KMS-11 (cell line): ENCODE data around the gene ANKRD31.
"Not testable (repeated sequence)": the region's sequence is repeated elsewhere in the genome, so short reads cannot be mapped to it uniquely, and the experiment has no call there.

Source experiments
- H2AFZ ChIP-seq: fragments of 200-600 bp; sonication (generic); 2 replicates; pipeline ENCODE4 v1.6.1; 2016; ENCODE audit warnings: antibody characterized with exemption, mixed run types, low read depth
- H3K27ac ChIP-seq: fragments of 200-600 bp; sonication (generic); 2 replicates; pipeline ENCODE4 v1.6.1; 2016; ENCODE audit warnings: mild to moderate bottlenecking, mixed run types
- H3K27me3 ChIP-seq: fragments of 200-600 bp; sonication (generic); 2 replicates; pipeline ENCODE4 v1.6.1; 2017; ENCODE audit warnings: mild to moderate bottlenecking, low read depth, mixed run types, moderate library complexity; ENCODE audit not compliant: insufficient read depth
- H3K36me3 ChIP-seq: fragments of 200-600 bp; sonication (generic); 2 replicates; pipeline ENCODE4 v1.6.1; 2017; ENCODE audit warnings: mild to moderate bottlenecking, mixed run types; ENCODE audit not compliant: insufficient read depth
- H3K4me1 ChIP-seq: fragments of 200-600 bp; sonication (generic); 2 replicates; pipeline ENCODE4 v1.6.1; 2016; ENCODE audit warnings: mild to moderate bottlenecking, low read depth, mixed run types; ENCODE audit not compliant: poor library complexity, severe bottlenecking
- H3K4me2 ChIP-seq: fragments of 200-600 bp; sonication (generic); 2 replicates; pipeline ENCODE4 v1.7.0; 2016; ENCODE audit warnings: mild to moderate bottlenecking, mixed run types
- H3K4me3 ChIP-seq: fragments of 200-600 bp; sonication (generic); IDR thresholded peaks from 2 replicates; pipeline ENCODE4 v1.6.1; 2017; ENCODE audit warnings: low read depth, low read length, mixed read lengths; ENCODE audit not compliant: insufficient read depth
- H3K79me2 ChIP-seq: fragments of 200-600 bp; sonication (generic); 2 replicates; pipeline ENCODE4 v1.6.1; 2016; ENCODE audit warnings: low read depth, mixed run types; ENCODE audit not compliant: insufficient read depth
- H3K9ac ChIP-seq: fragments of 200-600 bp; sonication (generic); 2 replicates; pipeline ENCODE4 v1.6.1; 2016; ENCODE audit warnings: mild to moderate bottlenecking, mixed run types
- H4K20me1 ChIP-seq: fragments of 200-600 bp; sonication (generic); 2 replicates; pipeline ENCODE4 v1.6.1; 2016; ENCODE audit warnings: mild to moderate bottlenecking, mixed run types; ENCODE audit not compliant: insufficient read depth
- CTCF ChIP-seq: fragments of 200-600 bp; sonication (generic); conservative IDR thresholded peaks from 2 replicates; pipeline ENCODE4 v1.6.1; 2017; ENCODE audit warnings: low read depth, mild to moderate bottlenecking, antibody characterized with exemption, low read length, moderate library complexity, mixed read lengths

The ANKRD31 gene

GRCh38 chr5:75279321-75279720 is 42.6 kb upstream of the ANKRD31 start:
- Histone ChIP-seq H3K4me3 (no peak overlapping the region), H3K36me3 (no peaks in the 10 kb centered on the region), H3K27ac (no peak overlapping the region), H3K79me2 (no peaks in the 10 kb centered on the region), H3K9ac (no peak overlapping the region), H3K4me1 (no peaks in the 10 kb centered on the region), H3K4me2 (no peak overlapping the region), H4K20me1 (no peaks in the 10 kb centered on the region), H2AFZ (no peak overlapping the region), H3K27me3 (no peaks in the 10 kb centered on the region)
- TF ChIP-seq CTCF, result no peak

- no peak overlapping the region for H3K4me3 ChIP-seq
- H3K79me2 ChIP-seq, result no peaks in the 10 kb centered on the region
- H3K4me2 ChIP-seq, result no peak overlapping the region
- no peak for TF ChIP-seq CTCF
- no peak overlapping the region for H3K9ac ChIP-seq
- H2AFZ ChIP-seq, result no peak overlapping the region
- no peaks in the 10 kb centered on the region for H3K27me3 ChIP-seq
- H3K27ac ChIP-seq, result no peak overlapping the region
- H3K4me1 ChIP-seq, result no peaks in the 10 kb centered on the region
- no peaks in the 10 kb centered on the region for H3K36me3 ChIP-seq
- H4K20me1 ChIP-seq, result no peaks in the 10 kb centered on the region
These were observed 40.8 kb upstream of the ANKRD31 start for GRCh38 chr5:75277463-75277862.

- H4K20me1 ChIP-seq, result no peaks in the 10 kb centered on the region
- no peak overlapping the region for H3K4me2 ChIP-seq
- no peak overlapping the region for H3K4me3 ChIP-seq
- no peak overlapping the region for H3K9ac ChIP-seq
- H3K27ac ChIP-seq, result no peak overlapping the region
- H2AFZ ChIP-seq, result no peak overlapping the region
- no peaks in the 10 kb centered on the region for H3K36me3 ChIP-seq
- H3K79me2 ChIP-seq, result no peaks in the 10 kb centered on the region
- no peak for TF ChIP-seq CTCF
- H3K4me1 ChIP-seq, result no peaks in the 10 kb centered on the region
- no peaks in the 10 kb centered on the region for H3K27me3 ChIP-seq
These were observed 39.1 kb upstream of the ANKRD31 start for GRCh38 chr5:75275756-75276155.

GRCh38 chr5:75275147-75275546 is 38.5 kb upstream of the ANKRD31 start:
- Histone ChIP-seq H4K20me1 (no peaks in the 10 kb centered on the region), H3K27me3 (no peaks in the 10 kb centered on the region), H3K36me3 (no peaks in the 10 kb centered on the region), H2AFZ (no peak overlapping the region), H3K4me2 (no peak overlapping the region), H3K4me1 (no peaks in the 10 kb centered on the region), H3K9ac (no peak overlapping the region), H3K27ac (no peak overlapping the region), H3K79me2 (no peaks in the 10 kb centered on the region), H3K4me3 (no peak overlapping the region)
- no peak for TF ChIP-seq CTCF

GRCh38 chr5:75274486-75274885 is 37.8 kb upstream of the ANKRD31 start:
- Histone ChIP-seq H2AFZ (no peak overlapping the region), H3K4me1 (no peaks in the 10 kb centered on the region)

GRCh38 chr5:75270605-75271004 is 33.9 kb upstream of the ANKRD31 start:
- not testable (repeated sequence) for H4K20me1 ChIP-seq, H3K79me2 ChIP-seq, H3K4me2 ChIP-seq, H3K4me1 ChIP-seq, H3K4me3 ChIP-seq, H3K27me3 ChIP-seq, H2AFZ ChIP-seq, H3K27ac ChIP-seq, H3K9ac ChIP-seq, H3K36me3 ChIP-seq

More at GRCh38 chr5:75274486-75274885, 37.8 kb upstream of the ANKRD31 start:
- Histone ChIP-seq H3K36me3 (no peaks in the 10 kb centered on the region), H3K9ac (no peak overlapping the region), H3K27ac (no peak overlapping the region), H3K4me3 (no peak overlapping the region), H4K20me1 (no peaks in the 10 kb centered on the region), H3K79me2 (no peaks in the 10 kb centered on the region), H3K4me2 (no peak overlapping the region), H3K27me3 (no peaks in the 10 kb centered on the region)
- TF ChIP-seq CTCF, result no peak
